ENCODE measurements around the gene EFNA4. TPM values are rescaled to one million over a fixed set of nuclear protein-coding genes. Genes with fewer than 3 reads are reported as not detected.

EFNA4 gene
- total RNA-seq, 1 experiment from 2014 or later = 22.7 TPM

DNA sequence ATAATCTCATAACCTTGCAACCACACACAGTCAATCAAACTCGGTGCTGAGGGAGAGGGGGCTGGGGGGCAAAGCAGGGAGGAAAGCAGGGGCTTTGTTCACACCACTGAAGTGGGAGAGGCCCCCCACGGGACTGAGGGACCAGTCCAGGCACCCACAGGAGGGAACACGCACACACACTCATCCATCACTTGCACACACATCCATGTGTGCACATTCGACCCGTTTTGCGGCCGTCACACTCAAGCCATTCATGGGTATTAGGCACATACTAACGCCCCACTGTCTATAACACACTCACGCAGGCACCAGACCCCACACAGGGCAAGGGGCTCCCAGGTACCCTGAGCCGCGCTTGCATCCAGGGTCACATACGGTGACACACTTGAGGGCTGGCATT is 29.1 kb downstream of the EFNA4 start (continued):
- TF ChIP-seq GABPB1 (CRISPR knock-in tag; IDR thresholded peaks at IDR 0.05) (no peak), FOXK1 (CRISPR knock-in tag; IDR thresholded peaks at IDR 0.05) (no peak), NR2C2 (CRISPR knock-in tag; IDR thresholded peaks at IDR 0.05) (no peak), NR1H2 (CRISPR knock-in tag; IDR thresholded peaks at IDR 0.05) (no peak)
- TF ChIP-seq, protein P1, sequence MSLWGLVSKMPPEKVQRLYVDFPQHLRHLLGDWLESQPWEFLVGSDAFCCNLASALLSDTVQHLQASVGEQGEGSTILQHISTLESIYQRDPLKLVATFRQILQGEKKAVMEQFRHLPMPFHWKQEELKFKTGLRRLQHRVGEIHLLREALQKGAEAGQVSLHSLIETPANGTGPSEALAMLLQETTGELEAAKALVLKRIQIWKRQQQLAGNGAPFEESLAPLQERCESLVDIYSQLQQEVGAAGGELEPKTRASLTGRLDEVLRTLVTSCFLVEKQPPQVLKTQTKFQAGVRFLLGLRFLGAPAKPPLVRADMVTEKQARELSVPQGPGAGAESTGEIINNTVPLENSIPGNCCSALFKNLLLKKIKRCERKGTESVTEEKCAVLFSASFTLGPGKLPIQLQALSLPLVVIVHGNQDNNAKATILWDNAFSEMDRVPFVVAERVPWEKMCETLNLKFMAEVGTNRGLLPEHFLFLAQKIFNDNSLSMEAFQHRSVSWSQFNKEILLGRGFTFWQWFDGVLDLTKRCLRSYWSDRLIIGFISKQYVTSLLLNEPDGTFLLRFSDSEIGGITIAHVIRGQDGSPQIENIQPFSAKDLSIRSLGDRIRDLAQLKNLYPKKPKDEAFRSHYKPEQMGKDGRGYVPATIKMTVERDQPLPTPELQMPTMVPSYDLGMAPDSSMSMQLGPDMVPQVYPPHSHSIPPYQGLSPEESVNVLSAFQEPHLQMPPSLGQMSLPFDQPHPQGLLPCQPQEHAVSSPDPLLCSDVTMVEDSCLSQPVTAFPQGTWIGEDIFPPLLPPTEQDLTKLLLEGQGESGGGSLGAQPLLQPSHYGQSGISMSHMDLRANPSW (CRISPR knock-in tag; conservative IDR thresholded peaks at IDR 0.05; ENCODE audit: low read depth) = no peak

DNA sequence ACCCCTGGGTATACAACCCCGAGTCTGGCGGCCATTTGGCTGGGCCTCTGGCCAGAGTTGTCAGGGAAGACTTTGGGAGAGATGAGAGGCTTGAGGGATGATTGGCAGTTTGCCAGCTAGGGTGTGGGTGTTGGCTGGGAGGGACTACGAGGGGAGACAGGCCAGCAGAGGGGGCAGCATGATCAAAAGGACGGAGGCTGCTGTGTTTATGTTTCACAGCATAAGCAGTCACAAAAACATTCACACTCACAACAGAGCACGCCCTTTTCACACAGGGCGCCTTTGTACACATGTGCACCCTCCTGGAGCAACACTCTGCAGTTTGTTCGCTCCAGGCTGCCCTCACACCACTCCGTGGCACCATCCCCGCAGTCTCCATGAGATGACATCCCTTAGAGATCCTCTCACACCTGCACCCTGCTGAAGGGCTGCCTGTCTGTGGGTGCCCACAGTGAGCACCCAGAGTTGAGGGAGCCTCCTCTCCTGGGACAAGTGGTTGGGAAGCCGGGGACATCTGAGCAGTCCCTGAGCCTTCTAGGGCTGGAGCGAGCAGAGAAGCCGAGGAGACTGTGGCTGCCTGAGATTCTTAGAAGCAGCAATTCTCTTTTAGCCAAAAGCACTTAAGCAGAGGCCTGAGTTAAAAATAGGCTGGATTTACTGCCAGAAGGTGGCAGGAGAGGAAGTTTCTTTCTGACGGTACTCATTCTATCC is 30.5 kb downstream of the EFNA4 start:
- H3K4me1 Mint-ChIP-seq = peaks cover 18% of the 10 kb centered on the region
- no peak overlapping the region for H3K27ac Mint-ChIP-seq
- CTCF ChIA-PET = interaction anchor here (0.6 to 6.8 kb wide), 8 partner anchors 8 to 79 kb away, joined by 3 to 605 read pairs (median 6); partner anchors contain the start of genes KRTCAP2 and TRIM46
- TF ChIP-seq E2F5 (CRISPR knock-in tag; IDR thresholded peaks at IDR 0.05) = no peak
- no peak for TF ChIP-seq ZNF232 (CRISPR knock-in tag; IDR thresholded peaks at IDR 0.05)
- TF ChIP-seq GABPB1 (CRISPR knock-in tag; IDR thresholded peaks at IDR 0.05) = no peak
- TF ChIP-seq PREB (CRISPR knock-in tag; IDR thresholded peaks at IDR 0.05; ENCODE audit: borderline replicate concordance) = no peak
- no peak for TF ChIP-seq HMGXB4 (CRISPR knock-in tag; IDR thresholded peaks at IDR 0.05)
- TF ChIP-seq, protein P2, sequence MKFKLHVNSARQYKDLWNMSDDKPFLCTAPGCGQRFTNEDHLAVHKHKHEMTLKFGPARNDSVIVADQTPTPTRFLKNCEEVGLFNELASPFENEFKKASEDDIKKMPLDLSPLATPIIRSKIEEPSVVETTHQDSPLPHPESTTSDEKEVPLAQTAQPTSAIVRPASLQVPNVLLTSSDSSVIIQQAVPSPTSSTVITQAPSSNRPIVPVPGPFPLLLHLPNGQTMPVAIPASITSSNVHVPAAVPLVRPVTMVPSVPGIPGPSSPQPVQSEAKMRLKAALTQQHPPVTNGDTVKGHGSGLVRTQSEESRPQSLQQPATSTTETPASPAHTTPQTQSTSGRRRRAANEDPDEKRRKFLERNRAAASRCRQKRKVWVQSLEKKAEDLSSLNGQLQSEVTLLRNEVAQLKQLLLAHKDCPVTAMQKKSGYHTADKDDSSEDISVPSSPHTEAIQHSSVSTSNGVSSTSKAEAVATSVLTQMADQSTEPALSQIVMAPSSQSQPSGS (CRISPR knock-in tag; IDR thresholded peaks at IDR 0.05; ENCODE audit: borderline replicate concordance, low read depth) = no peak
- no peak for TF ChIP-seq NFATC4 (CRISPR knock-in tag; IDR thresholded peaks at IDR 0.05)
- no peak for TF ChIP-seq USF1 (CRISPR knock-in tag; IDR thresholded peaks at IDR 0.05)
- no peak for TF ChIP-seq EMX1 (CRISPR knock-in tag; IDR thresholded peaks at IDR 0.05)
- no peak for TF ChIP-seq HMGA2 (CRISPR knock-in tag; IDR thresholded peaks at IDR 0.05)
- TF ChIP-seq, protein P3, sequence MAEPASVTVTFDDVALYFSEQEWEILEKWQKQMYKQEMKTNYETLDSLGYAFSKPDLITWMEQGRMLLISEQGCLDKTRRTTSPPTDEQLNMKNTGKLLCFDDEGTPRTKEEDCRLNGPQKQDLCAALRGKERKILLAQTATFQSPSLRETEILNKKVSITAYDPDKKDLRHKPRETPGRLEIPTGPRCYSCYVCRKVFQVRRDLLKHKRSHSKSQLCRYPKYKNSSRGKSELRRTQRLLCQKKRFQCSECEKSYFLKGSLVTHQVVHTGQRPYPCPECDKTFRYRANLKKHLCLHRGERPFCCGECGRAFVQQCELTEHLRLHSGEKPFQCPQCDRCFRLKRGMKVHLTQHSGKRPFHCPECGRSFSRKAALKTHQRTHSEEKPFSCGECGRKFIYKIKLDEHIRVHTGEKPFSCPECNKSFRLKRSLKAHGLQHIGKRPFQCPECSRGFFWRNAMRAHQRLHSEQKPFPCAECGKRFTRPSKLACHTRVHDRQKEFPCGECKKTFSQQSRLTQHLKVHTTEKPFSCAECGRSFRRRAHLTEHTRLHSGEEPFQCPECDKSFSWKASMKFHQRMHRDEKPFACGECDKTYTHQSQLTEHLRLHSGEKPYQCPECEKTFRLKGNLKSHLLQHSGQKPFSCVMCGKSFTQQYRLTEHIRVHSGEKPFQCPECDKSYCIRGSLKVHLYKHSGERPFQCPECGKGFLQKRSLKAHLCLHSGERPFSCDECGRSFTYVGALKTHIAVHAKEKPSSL (CRISPR knock-in tag; conservative IDR thresholded peaks at IDR 0.05) = no peak
- no peak for TF ChIP-seq NR1H2 (CRISPR knock-in tag; IDR thresholded peaks at IDR 0.05)
- TF ChIP-seq FOXK1 (CRISPR knock-in tag; IDR thresholded peaks at IDR 0.05) = no peak
- no peak for TF ChIP-seq JUN (CRISPR knock-in tag; IDR thresholded peaks at IDR 0.05)
- no peak for TF ChIP-seq ZNF396 (CRISPR knock-in tag; IDR thresholded peaks at IDR 0.05; ENCODE audit: borderline replicate concordance)
- no peaks in the 10 kb centered on the region for H3K36me3 Mint-ChIP-seq
- DNase-seq (ENCODE audit: low spot score) (no peak), ATAC-seq (peak; percentile 59)
- POLR2A ChIA-PET = no interaction called here
- H3K9me3 Mint-ChIP-seq = no peaks in the 10 kb centered on the region
- H3K4me3 Mint-ChIP-seq = no peak overlapping the region
- H3K27me3 Mint-ChIP-seq (ENCODE audit: low read depth) = peaks cover 15% of the 10 kb centered on the region

All from WTC11 (cell line).